GM19238 (cell line): ENCODE results near the gene PCNX4.

Source experiments
- DNase-seq: peaks from one replicate; pipeline ENCODE4 v3.0.0; 2011; ENCODE audit warnings: low spot score; ENCODE audit not compliant: insufficient read length

Gene PCNX4

GRCh38 chr14:60206249-60206670 lies 114.5 kb downstream of the PCNX4 start:
- DNase-seq, result no peak

- DNase-seq, result no peak
Observed at GRCh38 chr14:60206837-60207533, 115.3 kb downstream of the PCNX4 start.

DNA sequence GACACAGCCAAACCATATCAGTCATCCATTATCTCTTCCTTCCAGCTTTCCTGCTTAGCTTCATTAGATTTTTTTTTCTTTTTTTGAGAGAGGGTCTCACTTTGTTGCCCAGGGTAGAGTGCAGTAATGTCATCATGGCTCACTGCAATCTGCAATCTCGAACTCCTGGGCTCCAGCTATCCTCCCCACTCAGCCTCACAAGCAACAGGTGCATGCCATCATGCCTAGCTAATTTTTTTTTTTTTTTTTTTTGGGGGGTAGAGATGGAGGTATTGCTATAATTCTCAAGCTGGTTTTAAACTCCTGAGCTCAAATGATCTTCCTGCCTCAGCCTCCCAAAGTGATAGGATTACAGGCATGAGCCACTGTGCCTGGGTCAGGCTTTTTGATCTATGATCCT lies 119.0 kb downstream of the PCNX4 start:
- no peak for DNase-seq

DNA sequence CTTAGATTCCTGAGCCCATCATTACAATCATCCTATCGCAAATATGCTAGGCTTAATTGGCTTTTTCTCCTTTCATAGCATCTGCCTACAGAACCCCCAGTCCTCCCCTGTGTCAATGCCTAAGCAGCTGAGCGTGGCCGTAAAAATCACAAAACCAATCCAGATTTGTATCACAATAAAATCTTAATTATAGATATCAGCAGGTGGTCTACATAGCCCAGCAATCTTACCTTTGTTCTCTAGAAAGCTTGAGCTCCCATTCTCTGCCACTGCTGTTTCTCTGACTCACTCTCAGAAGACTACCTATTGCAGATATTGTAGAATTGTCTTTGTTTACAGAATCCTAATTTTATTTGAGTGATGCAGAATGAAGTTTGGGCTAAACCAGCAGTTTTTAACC lies 119.4 kb downstream of the PCNX4 start:
- DNase-seq, result no peak

DNA sequence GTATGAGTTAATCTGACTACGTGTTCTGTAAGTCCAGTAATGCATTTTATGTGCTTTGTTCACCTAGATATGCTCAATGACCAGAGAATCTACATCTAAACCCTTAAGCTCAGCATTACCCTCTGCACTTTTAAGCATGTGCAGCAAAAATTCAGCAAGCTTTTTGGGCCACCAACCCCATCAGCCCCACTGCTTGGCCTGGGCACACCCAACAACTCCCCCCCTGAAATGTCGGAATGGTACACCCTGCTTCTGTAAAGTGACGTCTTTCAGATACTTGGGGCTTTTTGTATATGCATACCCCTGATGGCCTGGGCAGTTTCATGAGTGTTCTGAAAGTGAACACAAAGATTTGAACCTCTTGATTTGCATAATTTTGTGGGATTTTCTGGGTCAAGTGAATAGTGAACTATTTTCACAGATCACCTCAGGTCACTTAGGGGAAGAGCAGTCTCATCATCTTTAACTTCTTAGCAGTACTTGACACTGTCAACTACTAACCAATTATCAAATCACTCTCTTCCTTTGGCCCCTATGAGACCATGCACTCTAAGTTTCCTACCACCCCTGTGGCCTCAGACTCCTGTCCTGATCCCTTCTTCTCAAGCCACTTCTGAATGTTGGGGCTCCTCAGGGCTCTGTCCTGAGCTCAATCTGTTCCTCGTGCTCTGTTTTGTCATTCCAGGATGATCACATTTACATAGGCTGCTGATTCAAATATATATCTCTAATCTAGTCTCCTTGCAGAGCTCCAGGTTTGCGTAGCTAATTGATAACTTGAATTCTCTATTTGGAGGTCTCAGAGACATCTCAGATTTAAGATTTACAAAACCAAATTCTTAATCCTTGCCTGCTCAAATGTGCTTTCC lies 121.0 kb downstream of the PCNX4 start:
- DNase-seq, result no peak

DNA sequence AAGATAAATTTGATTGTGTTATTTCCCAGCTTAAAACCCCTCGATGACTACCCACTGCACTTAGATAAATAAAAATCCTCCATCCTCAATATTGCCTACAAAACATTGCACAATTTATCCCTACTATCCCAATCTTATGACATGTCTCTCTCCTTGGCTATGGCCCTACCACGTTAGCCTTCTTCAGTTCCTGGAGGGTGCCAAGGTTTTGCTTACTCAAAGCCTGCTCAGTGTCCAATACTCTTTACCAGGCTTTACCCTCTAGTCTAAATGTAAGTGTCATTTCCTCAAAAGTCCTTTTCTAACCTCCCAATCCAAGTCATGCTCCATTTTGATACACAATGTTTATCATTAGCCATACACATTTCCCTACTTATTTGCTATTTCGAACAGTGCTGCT lies 122.3 kb downstream of the PCNX4 start:
- no peak for DNase-seq

DNA sequence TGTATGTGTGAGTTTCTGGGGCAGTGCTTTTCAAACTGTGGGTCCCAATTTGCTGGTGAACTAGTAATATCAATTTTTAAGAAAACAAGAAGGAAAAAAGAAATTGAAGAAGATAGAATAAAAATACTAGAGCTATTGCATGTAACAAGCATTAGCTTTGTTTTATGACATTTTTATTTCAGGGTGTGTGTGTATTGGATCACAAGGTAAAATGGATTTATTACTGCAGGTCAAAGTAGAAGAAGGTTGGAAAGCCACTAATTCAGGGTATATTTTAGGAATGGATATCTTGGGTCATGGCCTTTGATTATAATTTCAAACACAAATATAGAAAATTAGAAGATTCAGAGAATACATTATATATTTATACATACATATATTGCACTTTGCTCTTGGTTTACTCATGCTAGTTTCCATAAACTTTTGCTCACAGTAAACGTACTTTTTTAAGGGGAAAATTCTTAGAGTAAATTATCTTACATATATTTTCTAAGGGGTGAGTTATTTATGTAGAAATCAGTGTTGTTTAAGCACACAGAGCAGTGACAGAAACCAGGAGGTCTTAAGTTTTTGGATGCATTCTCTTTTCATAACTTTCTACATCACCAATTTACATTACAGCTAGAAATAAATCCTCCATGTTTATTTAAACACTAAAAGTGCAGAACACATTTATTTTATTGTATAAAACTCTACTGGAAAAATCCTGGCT lies 122.8 kb downstream of the PCNX4 start:
- no peak for DNase-seq

GRCh38 chr14:60215127-60215444 lies 123.4 kb downstream of the PCNX4 start:
- no peak for DNase-seq

- no peak for DNase-seq
Observed at GRCh38 chr14:60215520-60216420, 124.0 kb downstream of the PCNX4 start.

DNA sequence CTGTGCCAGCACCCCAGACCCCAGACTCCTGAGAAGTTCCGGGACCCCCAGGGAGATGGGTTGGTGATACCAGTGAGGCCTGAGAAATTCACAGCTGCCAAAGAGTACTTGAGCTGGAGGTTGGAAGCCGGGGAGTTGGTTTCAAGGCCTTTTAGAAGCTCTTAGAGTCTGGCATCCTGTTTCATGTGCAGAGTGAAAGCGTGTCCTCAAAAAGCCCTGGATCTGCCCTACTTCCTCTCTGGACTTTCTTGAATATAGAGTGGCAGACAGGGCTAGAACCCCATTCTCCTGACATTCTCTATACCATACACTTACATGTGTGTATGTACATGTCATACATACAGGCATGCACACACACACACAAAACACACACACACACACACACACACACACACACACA lies 126.0 kb downstream of the PCNX4 start:
- DNase-seq, result no peak
